Measurements from ENCODE around the gene TNIP1.

The TNIP1 gene

GRCh38 chr5:151003503-151003860, 77.4 kb downstream of the TNIP1 start:
- DNase-seq (ENCODE audit: low read depth) = no peak
- H3K36me3 ChIP-seq (ENCODE audit: control insufficient read depth, insufficient read depth, low read length, severe bottlenecking) = no peaks in the 10 kb centered on the region
- no peaks in the 10 kb centered on the region for H3K27me3 ChIP-seq (replicated peaks; ENCODE audit: control insufficient read depth, insufficient read depth, low read length)
- no peak overlapping the region for H3K4me3 ChIP-seq (ENCODE audit: low read length)
- no peaks in the 10 kb centered on the region for H3K9me3 ChIP-seq (ENCODE audit: control insufficient read depth, low read length)
- peaks cover 68% of the 10 kb centered on the region for H3K4me1 ChIP-seq (ENCODE audit: control insufficient read depth, insufficient read depth, low read length)
- no peak overlapping the region for H3K9ac ChIP-seq (ENCODE audit: low read length)

- H3K4me1 ChIP-seq (ENCODE audit: control insufficient read depth, insufficient read depth, low read length) = peaks cover 63% of the 10 kb centered on the region
- no peaks in the 10 kb centered on the region for H3K36me3 ChIP-seq (ENCODE audit: control insufficient read depth, insufficient read depth, low read length, severe bottlenecking)
- H3K4me3 ChIP-seq (ENCODE audit: low read length) = no peak overlapping the region
- peak overlapping the region; percentile 30 for H3K9ac ChIP-seq (ENCODE audit: low read length)
- no peaks in the 10 kb centered on the region for H3K9me3 ChIP-seq (ENCODE audit: control insufficient read depth, low read length)
- no peaks in the 10 kb centered on the region for H3K27me3 ChIP-seq (replicated peaks; ENCODE audit: control insufficient read depth, insufficient read depth, low read length)
- DNase-seq (ENCODE audit: low read depth) = no peak
These were observed 77.9 kb downstream of the TNIP1 start for GRCh38 chr5:151002681-151003502.

DNA sequence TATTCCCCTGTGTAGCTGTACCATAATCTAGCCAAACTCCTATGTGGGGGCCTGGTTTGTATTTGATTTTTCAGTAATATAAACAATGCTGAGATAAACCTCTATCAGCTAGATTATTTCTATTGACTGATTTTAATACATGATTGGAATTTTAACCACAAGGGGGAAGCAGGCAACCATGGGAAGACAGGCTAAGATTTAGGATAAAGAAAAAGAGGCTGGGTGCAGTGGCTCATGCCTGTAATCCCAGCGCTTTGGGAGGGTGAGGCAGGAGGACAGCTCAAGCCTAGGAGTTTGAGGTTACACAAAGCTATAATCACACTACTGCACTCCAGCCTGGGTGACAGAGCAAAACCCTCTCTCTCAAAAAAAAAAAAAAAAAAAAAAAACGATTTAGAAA, 78.6 kb downstream of the TNIP1 start:
- H3K4me1 ChIP-seq (ENCODE audit: control insufficient read depth, insufficient read depth, low read length) = peaks cover 57% of the 10 kb centered on the region
- no peak overlapping the region for H3K4me3 ChIP-seq (ENCODE audit: low read length)
- H3K27me3 ChIP-seq (replicated peaks; ENCODE audit: control insufficient read depth, insufficient read depth, low read length) = no peaks in the 10 kb centered on the region
- no peaks in the 10 kb centered on the region for H3K36me3 ChIP-seq (ENCODE audit: control insufficient read depth, insufficient read depth, low read length, severe bottlenecking)
- H3K9me3 ChIP-seq (ENCODE audit: control insufficient read depth, low read length) = no peaks in the 10 kb centered on the region
- H3K9ac ChIP-seq (ENCODE audit: low read length) = peak overlapping the region; percentile 30
- peak; percentile 82 for DNase-seq (ENCODE audit: low read depth)

- Histone ChIP-seq H3K4me3 (ENCODE audit: low read length) (no peak overlapping the region), H3K9me3 (ENCODE audit: control insufficient read depth, low read length) (no peaks in the 10 kb centered on the region), H3K27me3 (replicated peaks; ENCODE audit: control insufficient read depth, insufficient read depth, low read length) (no peaks in the 10 kb centered on the region), H3K36me3 (ENCODE audit: control insufficient read depth, insufficient read depth, low read length, severe bottlenecking) (no peaks in the 10 kb centered on the region), H3K4me1 (ENCODE audit: control insufficient read depth, insufficient read depth, low read length) (peaks cover 48% of the 10 kb centered on the region), H3K9ac (ENCODE audit: low read length) (no peak overlapping the region)
- no peak for DNase-seq (ENCODE audit: low read depth)
These were observed 79.4 kb downstream of the TNIP1 start for GRCh38 chr5:151001436-151001835.

DNA sequence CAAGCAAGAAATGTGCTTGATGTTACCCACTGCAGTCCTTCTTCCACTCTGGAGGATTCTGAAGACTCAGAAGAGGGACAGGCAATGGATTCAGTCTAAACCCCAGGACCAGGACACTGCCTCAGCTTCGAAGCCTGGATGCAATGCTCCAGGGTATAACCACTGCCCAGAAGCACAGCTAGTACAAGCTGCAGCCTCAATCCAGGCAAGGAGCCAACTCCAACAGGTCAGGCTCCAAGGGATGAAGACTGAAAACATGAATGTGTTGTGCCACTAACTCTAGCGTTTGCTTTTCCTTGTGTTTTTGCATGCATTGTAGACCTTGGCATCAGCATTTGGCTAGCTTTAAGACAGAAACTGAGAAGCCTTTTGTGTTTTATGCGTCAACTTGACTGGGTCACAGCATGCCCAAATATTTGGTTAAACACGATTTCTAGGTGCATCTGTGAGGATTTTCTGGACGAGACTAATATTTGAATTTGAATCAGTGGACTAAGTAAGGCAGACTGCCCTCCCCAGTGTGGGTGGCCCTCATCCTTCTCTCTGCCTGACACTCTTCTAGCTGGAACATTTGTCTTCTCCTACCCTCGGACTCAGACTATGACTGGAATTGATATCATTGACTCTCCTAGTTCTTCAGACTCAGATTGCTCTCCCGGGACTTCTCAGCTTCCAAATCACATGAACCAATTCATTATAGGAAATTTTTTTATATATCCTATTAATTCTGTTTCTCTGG, 81.0 kb downstream of the TNIP1 start:
- Histone ChIP-seq H3K9me3 (ENCODE audit: control insufficient read depth, low read length) (no peaks in the 10 kb centered on the region), H3K27me3 (replicated peaks; ENCODE audit: control insufficient read depth, insufficient read depth, low read length) (no peaks in the 10 kb centered on the region), H3K36me3 (ENCODE audit: control insufficient read depth, insufficient read depth, low read length, severe bottlenecking) (no peaks in the 10 kb centered on the region), H3K4me1 (ENCODE audit: control insufficient read depth, insufficient read depth, low read length) (peaks cover 35% of the 10 kb centered on the region), H3K9ac (ENCODE audit: low read length) (no peak overlapping the region), H3K4me3 (ENCODE audit: low read length) (no peak overlapping the region)
- peak; percentile 49 for DNase-seq (ENCODE audit: low read depth)

- Histone ChIP-seq H3K4me1 (ENCODE audit: control insufficient read depth, insufficient read depth, low read length) (no peaks in the 10 kb centered on the region), H3K36me3 (ENCODE audit: control insufficient read depth, insufficient read depth, low read length, severe bottlenecking) (no peaks in the 10 kb centered on the region), H3K9ac (ENCODE audit: low read length) (no peak overlapping the region), H3K9me3 (ENCODE audit: control insufficient read depth, low read length) (peaks cover 9% of the 10 kb centered on the region), H3K4me3 (ENCODE audit: low read length) (no peak overlapping the region), H3K27me3 (replicated peaks; ENCODE audit: control insufficient read depth, insufficient read depth, low read length) (no peaks in the 10 kb centered on the region)
- DNase-seq (ENCODE audit: low read depth) = no peak
These were observed 86.9 kb downstream of the TNIP1 start for GRCh38 chr5:150993826-150994412.

- H3K4me1 ChIP-seq (ENCODE audit: control insufficient read depth, insufficient read depth, low read length) = no peaks in the 10 kb centered on the region
- no peak for DNase-seq (ENCODE audit: low read depth)
- peaks cover 12% of the 10 kb centered on the region for H3K9me3 ChIP-seq (ENCODE audit: control insufficient read depth, low read length)
- no peaks in the 10 kb centered on the region for H3K27me3 ChIP-seq (replicated peaks; ENCODE audit: control insufficient read depth, insufficient read depth, low read length)
- H3K36me3 ChIP-seq (ENCODE audit: control insufficient read depth, insufficient read depth, low read length, severe bottlenecking) = no peaks in the 10 kb centered on the region
- H3K9ac ChIP-seq (ENCODE audit: low read length) = no peak overlapping the region
- H3K4me3 ChIP-seq (ENCODE audit: low read length) = no peak overlapping the region
These were observed 87.4 kb downstream of the TNIP1 start for GRCh38 chr5:150993422-150993821.

GRCh38 chr5:150992705-150993104, 88.1 kb downstream of the TNIP1 start:
- H3K36me3 ChIP-seq (ENCODE audit: control insufficient read depth, insufficient read depth, low read length, severe bottlenecking) = no peaks in the 10 kb centered on the region
- no peak overlapping the region for H3K9ac ChIP-seq (ENCODE audit: low read length)
- no peaks in the 10 kb centered on the region for H3K27me3 ChIP-seq (replicated peaks; ENCODE audit: control insufficient read depth, insufficient read depth, low read length)
- no peaks in the 10 kb centered on the region for H3K4me1 ChIP-seq (ENCODE audit: control insufficient read depth, insufficient read depth, low read length)
- H3K4me3 ChIP-seq (ENCODE audit: low read length) = no peak overlapping the region
- peaks cover 16% of the 10 kb centered on the region for H3K9me3 ChIP-seq (ENCODE audit: control insufficient read depth, low read length)
- DNase-seq (ENCODE audit: low read depth) = no peak

DNA sequence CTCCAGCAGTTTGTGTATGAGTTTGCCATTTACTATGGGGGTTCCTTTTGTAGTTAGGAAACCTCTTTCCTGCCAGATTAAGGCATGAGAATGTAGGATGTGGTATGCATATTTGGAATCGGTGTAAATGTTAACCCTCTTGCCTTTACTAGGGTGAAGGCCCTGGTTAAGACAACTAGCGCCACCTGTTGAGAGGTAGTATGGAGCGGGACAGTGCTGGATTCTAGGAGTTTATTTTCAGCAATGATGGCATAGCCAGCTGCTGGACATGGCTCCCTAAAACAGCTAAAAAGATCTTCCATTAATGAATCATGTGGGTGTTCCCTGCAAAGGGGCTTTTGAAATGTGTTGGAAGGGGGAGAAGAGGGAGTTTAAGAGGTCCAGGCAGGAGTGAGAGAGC, 91.1 kb downstream of the TNIP1 start:
- no peaks in the 10 kb centered on the region for H3K27me3 ChIP-seq (replicated peaks; ENCODE audit: control insufficient read depth, insufficient read depth, low read length)
- no peak overlapping the region for H3K4me3 ChIP-seq (ENCODE audit: low read length)
- H3K9ac ChIP-seq (ENCODE audit: low read length) = no peak overlapping the region
- no peak for DNase-seq (ENCODE audit: low read depth)
- H3K36me3 ChIP-seq (ENCODE audit: control insufficient read depth, insufficient read depth, low read length, severe bottlenecking) = no peaks in the 10 kb centered on the region
- H3K4me1 ChIP-seq (ENCODE audit: control insufficient read depth, insufficient read depth, low read length) = no peaks in the 10 kb centered on the region
- peaks cover 28% of the 10 kb centered on the region for H3K9me3 ChIP-seq (ENCODE audit: control insufficient read depth, low read length)

DNA sequence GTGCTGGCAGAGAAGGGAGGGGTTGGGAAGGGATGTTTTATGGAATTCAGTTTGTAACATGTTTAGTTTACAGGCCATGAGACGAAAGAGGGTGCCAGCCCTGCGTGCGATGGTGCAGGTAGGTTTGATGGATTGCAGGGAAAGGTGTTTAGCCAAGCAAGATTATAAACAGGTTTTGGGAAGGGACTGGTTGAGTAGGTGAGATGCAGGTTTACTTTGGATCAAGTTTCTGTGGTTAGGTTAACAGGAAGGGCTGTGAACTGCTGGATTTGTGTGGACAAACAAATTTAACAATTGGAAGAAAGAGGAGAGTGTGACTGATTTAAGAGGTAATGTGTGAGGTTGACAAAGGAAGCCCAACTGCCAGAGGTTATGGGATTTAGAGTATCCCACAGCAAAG, 93.1 kb downstream of the TNIP1 start:
- Histone ChIP-seq H3K36me3 (ENCODE audit: control insufficient read depth, insufficient read depth, low read length, severe bottlenecking) (no peaks in the 10 kb centered on the region), H3K4me3 (ENCODE audit: low read length) (no peak overlapping the region), H3K4me1 (ENCODE audit: control insufficient read depth, insufficient read depth, low read length) (no peaks in the 10 kb centered on the region), H3K9me3 (ENCODE audit: control insufficient read depth, low read length) (peaks cover 42% of the 10 kb centered on the region), H3K27me3 (replicated peaks; ENCODE audit: control insufficient read depth, insufficient read depth, low read length) (no peaks in the 10 kb centered on the region), H3K9ac (ENCODE audit: low read length) (no peak overlapping the region)
- DNase-seq (ENCODE audit: low read depth) = no peak

All from adipocyte (in vitro differentiated cells).